Kidney epithelial cell (primary cell): ENCODE results near the gene ACTMAP. TPM values are rescaled to one million over a fixed set of nuclear protein-coding genes. Genes with fewer than 3 reads are reported as not detected.

Experiments
- DNase-seq: peaks from one replicate; pipeline ENCODE4 v3.0.0-alpha.2; 2010; ENCODE audit warnings: low read depth
- H3K27me3 ChIP-seq: 2 replicates; pipeline ENCODE4 v1.6.0; 2011; ENCODE audit warnings: low read length; ENCODE audit not compliant: control insufficient read depth, insufficient read depth
- H3K36me3 ChIP-seq: 2 replicates; pipeline ENCODE4 v1.5.1; 2011; ENCODE audit warnings: low read length; ENCODE audit not compliant: control insufficient read depth, insufficient read depth
- H3K4me3 ChIP-seq: 2 replicates; pipeline ENCODE4 v1.5.1; 2011; ENCODE audit warnings: low read depth, mild to moderate bottlenecking, control low read depth, low read length
- CTCF ChIP-seq: IDR thresholded peaks from 2 replicates; pipeline ENCODE4 v1.5.1; 2011; ENCODE audit warnings: mild to moderate bottlenecking, moderate library complexity, low read length, control low read depth, inconsistent platforms; ENCODE audit not compliant: insufficient read depth, poor library complexity, severe bottlenecking
- total RNA-seq: library from RNA; depleted of rRNA; stranded (reverse); fragments of >200 nt; gene quantifications from 2 replicates; pipeline ENCODE4 v1.2.3, GENCODE V29; 2015

The ACTMAP gene
- 7.2 and 8.8 TPM in 2 replicates for total RNA-seq

- no peak for TF ChIP-seq CTCF
- Histone ChIP-seq H3K36me3 (peaks cover 1% of the 10 kb centered on the region), H3K27me3 (no peaks in the 10 kb centered on the region), H3K4me3 (peak within 1 kb of the TSS; percentile 95)
- peak; percentile 96 for DNase-seq
Measured at GRCh38 chr19:40750058-40750873, at the start of gene ACTMAP. ACTMAP (minus strand) TSS chr19:40750477; CDS start chr19:40749803, 674 bp downstream.

- Histone ChIP-seq H3K4me3 (peak overlapping the region; percentile 98), H3K27me3 (no peaks in the 10 kb centered on the region), H3K36me3 (peaks cover 2% of the 10 kb centered on the region)
- no peak for DNase-seq
- TF ChIP-seq CTCF = no peak
Measured at GRCh38 chr19:40799558-40800338, 49.5 kb upstream of the ACTMAP start.

- TF ChIP-seq CTCF = no peak
- H3K27me3 ChIP-seq = no peaks in the 10 kb centered on the region
- peak; percentile 99 for DNase-seq
- peak within 1 kb of the TSS; percentile 98 for H3K4me3 ChIP-seq
- H3K36me3 ChIP-seq = peaks cover 2% of the 10 kb centered on the region
Measured at GRCh38 chr19:40798683-40799557, 48.6 kb upstream of the ACTMAP start, which contains the start of gene EGLN2. EGLN2 (plus strand) TSS chr19:40799191; CDS start chr19:40800573, 1,382 bp downstream.

GRCh38 chr19:40797963-40798682, 47.8 kb upstream of the ACTMAP start:
- Histone ChIP-seq H3K4me3 (peak overlapping the region; percentile 42), H3K36me3 (peaks cover 2% of the 10 kb centered on the region), H3K27me3 (no peaks in the 10 kb centered on the region)
- peak; percentile 26 for TF ChIP-seq CTCF
- DNase-seq = no peak
